GM23338 (cell line): ENCODE data around the gene C6orf52.

Source experiments
- CREB1 ChIP-seq: fragments of 250-450 bp; sonication (Bioruptor Pico); IDR thresholded peaks from 2 replicates; pipeline ENCODE4 v1.5.0; 2020; ENCODE audit warnings: low read depth, mild to moderate bottlenecking, moderate library complexity
- EZH2 ChIP-seq: fragments of 200-600 bp; sonication (generic); IDR thresholded peaks from one replicate; pipeline ENCODE4 v1.8.0; 2017; ENCODE audit warnings: antibody characterized with exemption, mild to moderate bottlenecking, low read depth; ENCODE audit not compliant: unreplicated experiment
- EZH2phosphoT487 ChIP-seq: fragments of 200-600 bp; sonication (generic); IDR thresholded peaks from one replicate; pipeline ENCODE4 v1.8.1; 2018; ENCODE audit warnings: antibody characterized with exemption; ENCODE audit not compliant: unreplicated experiment
- JUNB ChIP-seq: IDR thresholded peaks from one replicate; pipeline ENCODE4 v1.6.1; 2016; ENCODE audit warnings: antibody characterized with exemption; ENCODE audit not compliant: unreplicated experiment
- POLR2AphosphoS5 ChIP-seq: IDR thresholded peaks from 2 replicates; pipeline ENCODE4 v1.6.1; 2016; ENCODE audit warnings: antibody characterized with exemption, low read depth
- REST ChIP-seq: IDR thresholded peaks from one replicate; pipeline ENCODE4 v1.6.1; 2018; ENCODE audit warnings: antibody characterized with exemption; ENCODE audit not compliant: unreplicated experiment
- STAT1 ChIP-seq: IDR thresholded peaks from one replicate; pipeline ENCODE4 v1.6.1; 2016; ENCODE audit warnings: antibody characterized with exemption; ENCODE audit not compliant: unreplicated experiment
- ZNF331 ChIP-seq: fragments of 250-450 bp; sonication (Bioruptor Pico); IDR thresholded peaks from 2 replicates; pipeline ENCODE4 v1.5.0; 2020; ENCODE audit warnings: low read depth, mild to moderate bottlenecking, moderate library complexity
- ZNF462 ChIP-seq: fragments of 250-450 bp; sonication (Bioruptor Pico); IDR thresholded peaks from 2 replicates; pipeline ENCODE4 v1.5.0; 2020; ENCODE audit warnings: mild to moderate bottlenecking, moderate library complexity
- TF ChIP-seq, protein P1 (sequence below), 2 experiments: fragments of 200-600 bp in 1 of 2; sonication (generic) in 1 of 2; conservative IDR thresholded peaks; 2 replicates each; pipeline versions ENCODE4 v1.5.1 to v1.6.1; 2016 to 2017; ENCODE audit warnings: antibody characterized with exemption in 2 of 2, low read depth in 2 of 2, mild to moderate bottlenecking in 2 of 2, moderate library complexity in 1 of 2

- no peak for TF ChIP-seq POLR2AphosphoS5
- TF ChIP-seq, protein P1, sequence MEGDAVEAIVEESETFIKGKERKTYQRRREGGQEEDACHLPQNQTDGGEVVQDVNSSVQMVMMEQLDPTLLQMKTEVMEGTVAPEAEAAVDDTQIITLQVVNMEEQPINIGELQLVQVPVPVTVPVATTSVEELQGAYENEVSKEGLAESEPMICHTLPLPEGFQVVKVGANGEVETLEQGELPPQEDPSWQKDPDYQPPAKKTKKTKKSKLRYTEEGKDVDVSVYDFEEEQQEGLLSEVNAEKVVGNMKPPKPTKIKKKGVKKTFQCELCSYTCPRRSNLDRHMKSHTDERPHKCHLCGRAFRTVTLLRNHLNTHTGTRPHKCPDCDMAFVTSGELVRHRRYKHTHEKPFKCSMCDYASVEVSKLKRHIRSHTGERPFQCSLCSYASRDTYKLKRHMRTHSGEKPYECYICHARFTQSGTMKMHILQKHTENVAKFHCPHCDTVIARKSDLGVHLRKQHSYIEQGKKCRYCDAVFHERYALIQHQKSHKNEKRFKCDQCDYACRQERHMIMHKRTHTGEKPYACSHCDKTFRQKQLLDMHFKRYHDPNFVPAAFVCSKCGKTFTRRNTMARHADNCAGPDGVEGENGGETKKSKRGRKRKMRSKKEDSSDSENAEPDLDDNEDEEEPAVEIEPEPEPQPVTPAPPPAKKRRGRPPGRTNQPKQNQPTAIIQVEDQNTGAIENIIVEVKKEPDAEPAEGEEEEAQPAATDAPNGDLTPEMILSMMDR (conservative IDR thresholded peaks at IDR 0.05; ENCODE audit: low read depth in 2 of 2): no peak
- TF ChIP-seq REST: no peak
- no peak for TF ChIP-seq EZH2phosphoT487
- TF ChIP-seq CREB1 (CRISPR knock-in tag): no peak
- no peak for TF ChIP-seq EZH2
- TF ChIP-seq ZNF331 (CRISPR knock-in tag): no peak
- no peak for TF ChIP-seq STAT1
- TF ChIP-seq ZNF462: no peak
- no peak for TF ChIP-seq JUNB
These were observed 52.9 kb downstream of the C6orf52 start for GRCh38 chr6:10641528-10641927.
